MM.1S (cell line): ENCODE data around the gene ZNF618.

Source experiments
- CTCF ChIP-seq: fragments of 300-600 bp; sonication (generic); IDR thresholded peaks from 2 replicates; pipeline ENCODE4 v1.5.1; 2016; ENCODE audit warnings: antibody characterized with exemption, low read length, mixed read lengths
- EZH2 ChIP-seq: fragments of 300-600 bp; sonication (generic); optimal IDR thresholded peaks from 2 replicates; pipeline ENCODE3; 2017; ENCODE audit warnings: low read depth, mild to moderate bottlenecking, antibody characterized with exemption, low read length, mixed read lengths
- EZH2phosphoT487 ChIP-seq: fragments of 300-600 bp; sonication (generic); IDR thresholded peaks from 2 replicates; pipeline ENCODE4 v1.6.1; 2018; ENCODE audit warnings: antibody characterized with exemption, low read length

GRCh38 chr9:113986931-113987330, 110.8 kb downstream of the ZNF618 start:
- TF ChIP-seq EZH2phosphoT487 (no peak), CTCF (no peak), EZH2 (no peak)
